Smooth muscle cell of the umbilical artery (primary cell): ENCODE data around the gene APOA4. TPM values are rescaled to one million over a fixed set of nuclear protein-coding genes. Genes with fewer than 3 reads are reported as not detected.

Source experiments
- total RNA-seq: library from RNA; depleted of rRNA; stranded (reverse); fragments of >200 nt; gene quantifications from 2 replicates; pipeline ENCODE4 v1.2.3, GENCODE V29; 2014

Gene APOA4
- total RNA-seq, result not detected in 2 replicates

DNA sequence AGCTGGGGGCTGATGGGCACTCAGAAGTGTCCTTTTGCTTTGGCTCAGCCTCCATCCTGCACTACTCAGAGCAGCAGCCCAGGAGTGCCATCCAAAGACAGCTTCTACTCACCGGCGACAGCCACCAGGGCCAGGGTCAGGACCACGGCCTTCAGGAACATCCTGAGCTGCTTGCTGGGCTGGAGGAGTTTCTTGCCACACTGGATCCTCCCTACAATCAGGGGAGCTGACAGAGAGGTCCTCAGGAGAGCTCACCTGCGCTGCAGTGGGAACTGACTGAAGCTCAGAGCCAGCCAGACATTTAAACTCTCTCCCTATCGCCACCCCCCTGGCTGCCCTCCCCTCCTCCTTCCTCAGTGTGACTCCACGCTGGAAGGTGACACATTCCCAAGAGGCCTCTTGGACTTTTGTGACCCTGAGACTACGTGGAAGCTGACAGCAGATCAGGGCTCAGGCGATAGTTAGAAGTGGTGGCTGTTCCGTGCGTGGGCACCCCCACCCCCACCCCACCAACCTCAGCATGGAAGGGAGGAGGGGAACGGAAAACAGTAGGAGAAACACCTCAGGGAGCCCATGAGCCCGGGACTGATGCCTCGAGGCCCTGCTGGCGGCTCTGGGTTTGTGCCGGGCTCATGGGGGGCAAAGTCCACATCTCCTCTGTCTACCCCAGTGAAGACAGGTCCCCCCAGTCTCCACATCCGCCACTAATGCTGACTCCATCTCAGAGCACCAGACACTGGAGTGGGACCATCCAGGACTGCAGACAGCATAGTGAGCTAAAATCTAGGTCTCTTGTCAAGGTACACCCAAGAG, at the start of gene APOA4:
Gene APOA4, minus strand, starts transcription at position 274 of the 813 bp plus-strand sequence. Its CDS starts 113 bp downstream, at position 161.

DNA sequence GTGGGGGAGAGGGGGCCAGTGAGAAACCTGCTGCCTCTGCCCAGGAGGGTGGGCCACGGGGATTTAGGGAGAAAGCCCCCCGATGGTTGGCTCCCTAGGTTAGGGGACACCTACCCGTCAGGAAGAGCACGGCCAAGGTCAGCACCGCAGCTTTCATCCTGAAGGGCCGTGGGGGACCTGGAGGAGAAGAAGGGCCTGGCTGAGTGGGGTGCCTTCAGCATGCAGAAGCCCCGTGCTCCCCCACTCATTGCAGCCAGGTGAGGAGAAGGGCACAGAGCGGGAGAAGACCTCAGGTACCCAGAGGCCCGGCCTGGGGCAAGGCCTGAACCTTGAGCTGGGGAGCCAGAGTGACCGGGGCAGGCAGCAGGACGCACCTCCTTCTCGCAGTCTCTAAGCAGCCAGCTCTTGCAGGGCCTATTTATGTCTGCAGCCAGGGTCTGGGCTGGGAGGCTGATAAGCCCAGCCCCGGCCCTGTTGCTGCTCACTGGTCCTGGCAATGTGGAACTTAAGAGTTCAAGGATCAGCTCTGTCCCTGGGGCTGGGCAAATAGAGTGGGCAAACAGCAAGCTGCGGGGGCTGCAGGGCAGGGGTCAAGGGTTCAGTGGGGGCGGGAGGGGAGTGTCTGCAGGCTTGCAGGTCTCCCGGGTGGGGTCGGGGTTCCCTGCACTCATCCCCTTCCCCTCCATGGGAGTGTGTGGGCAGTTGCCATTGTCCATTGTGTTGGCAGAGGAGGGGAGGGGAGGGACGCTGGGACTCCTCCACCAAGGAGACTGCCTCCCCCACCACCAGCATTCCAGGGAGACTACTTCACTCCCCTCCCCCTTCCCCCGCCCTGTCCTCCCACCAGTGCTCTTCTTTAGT, 14.4 kb upstream of the APOA4 start, which contains the start of gene APOA1:
Gene APOA1, minus strand, starts transcription at position 392 of the 861 bp plus-strand sequence. Its CDS starts 235 bp downstream, at position 157.

DNA sequence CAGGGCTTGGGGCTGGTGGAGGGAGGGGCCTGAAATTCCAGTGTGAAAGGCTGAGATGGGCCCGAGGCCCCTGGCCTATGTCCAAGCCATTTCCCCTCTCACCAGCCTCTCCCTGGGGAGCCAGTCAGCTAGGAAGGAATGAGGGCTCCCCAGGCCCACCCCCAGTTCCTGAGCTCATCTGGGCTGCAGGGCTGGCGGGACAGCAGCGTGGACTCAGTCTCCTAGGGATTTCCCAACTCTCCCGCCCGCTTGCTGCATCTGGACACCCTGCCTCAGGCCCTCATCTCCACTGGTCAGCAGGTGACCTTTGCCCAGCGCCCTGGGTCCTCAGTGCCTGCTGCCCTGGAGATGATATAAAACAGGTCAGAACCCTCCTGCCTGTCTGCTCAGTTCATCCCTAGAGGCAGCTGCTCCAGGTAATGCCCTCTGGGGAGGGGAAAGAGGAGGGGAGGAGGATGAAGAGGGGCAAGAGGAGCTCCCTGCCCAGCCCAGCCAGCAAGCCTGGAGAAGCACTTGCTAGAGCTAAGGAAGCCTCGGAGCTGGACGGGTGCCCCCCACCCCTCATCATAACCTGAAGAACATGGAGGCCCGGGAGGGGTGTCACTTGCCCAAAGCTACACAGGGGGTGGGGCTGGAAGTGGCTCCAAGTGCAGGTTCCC, 6.5 kb upstream of the APOA4 start, which contains the start of gene APOC3:
Gene APOC3, plus strand, starts transcription at position 383 of the 659 bp plus-strand sequence. CDS start 676 bp downstream, outside the sequence.

DNA sequence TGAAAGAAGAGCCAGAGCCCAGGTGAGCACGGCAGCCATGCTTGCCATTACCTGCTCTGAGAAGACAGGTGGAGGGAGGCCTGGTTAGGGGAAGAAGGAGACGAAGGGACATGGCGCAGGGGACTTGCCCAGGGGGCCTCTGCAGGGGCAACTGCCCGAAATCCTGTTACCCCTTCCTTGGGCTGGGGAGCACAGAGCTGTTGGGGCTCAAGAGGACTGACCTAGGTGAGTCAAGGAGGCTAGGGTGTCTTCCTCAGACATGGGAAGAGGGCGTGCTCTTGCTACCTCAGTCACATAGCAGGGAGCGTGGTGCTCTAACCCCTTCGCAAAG, 31.3 kb downstream of the APOA4 start, which contains the start of gene APOA5:
Gene APOA5, minus strand, starts transcription at position 67 of the 331 bp plus-strand sequence. Its CDS starts 19 bp downstream, at position 48.

DNA sequence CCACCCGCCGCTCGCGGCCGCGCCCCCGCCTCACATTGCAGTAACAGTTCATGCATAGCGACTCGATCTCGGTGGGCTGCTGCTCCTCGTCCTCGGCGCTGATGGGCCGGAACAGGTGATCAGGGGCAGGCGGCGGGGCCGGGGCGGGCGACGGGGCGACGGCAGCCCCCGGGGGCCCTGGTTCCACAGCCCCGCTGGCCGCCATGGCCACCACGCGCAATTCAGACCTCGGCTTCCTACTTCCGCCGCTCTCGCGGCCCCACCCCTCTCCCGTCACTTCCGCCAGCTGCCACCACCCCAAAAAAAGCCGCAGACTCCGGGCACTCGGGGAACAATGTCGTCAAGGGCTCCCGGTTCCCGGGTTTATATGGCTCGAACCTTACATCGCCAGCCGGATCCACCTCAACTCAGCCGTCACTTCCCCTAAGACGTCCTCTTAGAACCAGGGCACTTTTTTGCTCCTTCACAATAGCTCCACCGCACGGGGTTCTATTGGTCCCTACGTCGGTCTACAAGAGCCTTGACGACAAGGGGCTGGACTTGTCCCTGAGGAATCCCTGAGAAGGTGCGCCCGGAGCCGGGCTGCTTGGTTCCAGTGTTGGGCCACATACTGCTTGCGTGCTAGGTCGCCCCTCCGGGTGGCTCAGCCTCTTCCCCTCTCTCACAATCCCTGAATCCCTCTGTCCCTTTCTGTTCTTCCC, 35.2 kb downstream of the APOA4 start, which contains the start of gene ZPR1:
Gene ZPR1, minus strand, starts transcription at position 238 of the 701 bp plus-strand sequence. Its CDS starts 33 bp downstream, at position 205.

DNA sequence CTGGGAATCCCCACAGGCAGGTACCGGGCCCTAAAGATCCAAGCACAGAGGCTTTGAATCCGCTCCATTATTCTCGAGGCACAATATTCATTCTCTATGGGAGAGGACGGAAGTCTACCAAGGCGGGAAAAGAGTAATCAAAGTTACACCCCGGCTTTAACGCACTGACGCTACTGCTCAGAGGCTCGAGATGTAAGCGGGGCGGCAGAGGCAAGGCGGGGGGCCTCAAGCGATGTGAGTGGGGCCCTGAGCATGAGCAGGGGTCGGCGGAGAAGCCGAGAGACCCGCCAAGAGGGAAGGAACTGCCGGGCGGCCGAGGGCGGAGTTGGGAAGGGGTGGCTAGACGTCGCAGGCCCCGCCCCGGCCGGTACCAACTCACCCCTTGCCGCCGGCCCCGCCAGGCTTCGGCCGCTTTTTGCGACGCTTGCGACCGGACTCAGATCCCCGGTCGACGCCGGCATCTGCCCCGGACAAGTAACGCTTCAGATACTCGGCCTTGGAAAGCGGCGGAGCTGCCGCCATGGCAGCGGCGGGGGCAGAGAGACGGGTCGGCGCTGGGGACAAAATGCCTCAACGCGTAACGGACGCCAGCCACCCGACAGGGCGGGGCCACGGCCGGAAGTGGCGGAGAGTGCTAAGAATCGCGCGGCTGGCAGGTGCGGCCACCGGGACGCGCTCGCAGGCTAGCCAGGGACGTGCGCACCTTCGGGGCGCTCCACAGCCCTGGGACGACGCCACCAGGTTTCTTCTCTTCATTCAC, 50.5 kb downstream of the APOA4 start, which contains the start of gene BUD13:
Gene BUD13, minus strand, starts transcription at position 545 of the 760 bp plus-strand sequence. Its CDS starts 23 bp downstream, at position 522.

Other genes starting within 250 kb of the APOA4 start
- 9.5 and 11.6 TPM in 2 replicates for gene BUD13, start 50.3 kb downstream of the APOA4 start, total RNA-seq
- gene ZPR1, start 35.3 kb downstream of the APOA4 start, total RNA-seq, result 45.7 and 125 TPM in 2 replicates
- gene APOA5, start 31.4 kb downstream of the APOA4 start, total RNA-seq, result not detected in 2 replicates
- not detected in 2 replicates for gene APOC3, start 6.6 kb upstream of the APOA4 start, total RNA-seq
- 3.0 and 10.4 TPM in 2 replicates for gene APOA1, start 14.3 kb upstream of the APOA4 start, total RNA-seq